K562 (cell line): Measurements from ENCODE around the gene MLH3. TPM values are rescaled to one million over a fixed set of nuclear protein-coding genes. Genes with fewer than 3 reads are reported as not detected.
A peak's percentile ranks its signal among the peaks of the same experiment; 100 is the strongest.

ENCODE experiments used
- DMBX1 ChIP-seq: fragments of 250-450 bp; sonication (Bioruptor Pico); IDR thresholded peaks from 2 replicates; pipeline ENCODE4 v1.8.0; 2022; ENCODE audit warnings: inconsistent platforms, mild to moderate bottlenecking, moderate library complexity, borderline replicate concordance
- EHMT2 ChIP-seq: fragments of 450-650 bp; IDR thresholded peaks from 2 replicates; pipeline ENCODE4 v1.6.1; 2018; ENCODE audit warnings: antibody characterized with exemption
- FOXJ3 ChIP-seq: sonication (generic); formaldehyde crosslinking; IDR thresholded peaks from 2 replicates; pipeline ENCODE4 v1.4.0; 2020; ENCODE audit warnings: mild to moderate bottlenecking, missing genetic modification reagents
- HDGF ChIP-seq: fragments of 450-650 bp; IDR thresholded peaks from 2 replicates; pipeline ENCODE4 v1.6.1; 2016
- HNRNPK ChIP-seq: fragments of 200-400 bp; formaldehyde crosslinking; IDR thresholded peaks from one replicate; pipeline ENCODE4 v1.6.1; 2018; ENCODE audit warnings: mild to moderate bottlenecking, low read depth, low read length; ENCODE audit not compliant: poor library complexity, severe bottlenecking
- JUN ChIP-seq, 2 experiments: sonication (generic) in 1 of 2; formaldehyde crosslinking in 1 of 2; IDR thresholded peaks; 2 replicates each; pipeline versions ENCODE4 v1.6.1 to v1.8.0; 2012 to 2022; ENCODE audit warnings: borderline replicate concordance in 2 of 2, mild to moderate bottlenecking in 2 of 2, improper control_type of control experiment in 1 of 2, low read depth in 1 of 2, low read length in 1 of 2, missing genetic modification reagents in 1 of 2
- JUNB ChIP-seq: fragments of 450-650 bp; formaldehyde crosslinking; conservative IDR thresholded peaks from 2 replicates; pipeline ENCODE4 v1.4.0; 2020; ENCODE audit warnings: mild to moderate bottlenecking
- KDM2B ChIP-seq: fragments of 250-450 bp; sonication (Bioruptor Pico); IDR thresholded peaks from 2 replicates; pipeline ENCODE4 v1.8.0; 2021; ENCODE audit warnings: mild to moderate bottlenecking, moderate library complexity
- NONO ChIP-seq, 2 experiments: fragments of 200-400 bp in 1 of 2; fragments of 450-650 bp in 1 of 2; formaldehyde crosslinking in 1 of 2; IDR thresholded peaks; 2 replicates each; pipeline ENCODE4 v1.6.1; 2017; ENCODE audit warnings: low read depth in 2 of 2, mild to moderate bottlenecking in 2 of 2, moderate library complexity in 2 of 2, low read length in 1 of 2
- OTX1 ChIP-seq: fragments of 450-650 bp; formaldehyde crosslinking; IDR thresholded peaks from 2 replicates; pipeline ENCODE4 v1.4.0; 2022; ENCODE audit warnings: mild to moderate bottlenecking
- PCBP1 ChIP-seq: fragments of 200-400 bp; formaldehyde crosslinking; IDR thresholded peaks from 2 replicates; pipeline ENCODE4 v1.6.1; 2018; ENCODE audit warnings: mild to moderate bottlenecking, low read depth, low read length; ENCODE audit not compliant: poor library complexity, severe bottlenecking
- SP1 ChIP-seq: sonication (generic); formaldehyde crosslinking; IDR thresholded peaks from 2 replicates; pipeline ENCODE4 v1.8.1; 2022; ENCODE audit warnings: mild to moderate bottlenecking, missing genetic modification reagents
- SRSF7 ChIP-seq: fragments of 200-400 bp; formaldehyde crosslinking; optimal IDR thresholded peaks from 2 replicates; pipeline ENCODE3; 2017; ENCODE audit warnings: mild to moderate bottlenecking, low read depth, low read length
- ZNF121 ChIP-seq: sonication (generic); formaldehyde crosslinking; conservative IDR thresholded peaks from 2 replicates; pipeline ENCODE4 v1.8.0; 2022; ENCODE audit warnings: missing genetic modification reagents
- ZNF253 ChIP-seq: fragments of 250-450 bp; sonication (Bioruptor Pico); conservative IDR thresholded peaks from 2 replicates; pipeline ENCODE4 v1.6.1; 2021; ENCODE audit warnings: mild to moderate bottlenecking
- polyA plus RNA-seq, 8 experiments: library from polyadenylated mRNA; depleted of rRNA in 4 of 8; stranded (reverse) in 5 of 8; unstranded in 3 of 8; fragments of >200 nt; fragmentation: Nextera tagmentation in 2 of 8; fragmentation: Illumina TruSeq in 1 of 8; extraction: Ambion mirVana in 2 of 8; extraction: Trizol in 1 of 8; gene quantifications; 2 replicates each; pipeline versions ENCODE4 v1.2.1 to v1.2.3, GENCODE V29; 2011 to 2014; ENCODE audit warnings: inconsistent platforms in 1 of 8, missing spikeins in 1 of 8
- total RNA-seq, 7 experiments: library from RNA; depleted of rRNA in 6 of 7; stranded (reverse); fragments of >200 nt in 6 of 7; fragmentation: Illumina TruSeq in 2 of 7; extraction: Trizol in 2 of 7; gene quantifications; 2 replicates each; pipeline versions ENCODE4 v1.2.1 to v1.2.3, GENCODE V29; 2011 to 2021; ENCODE audit warnings: low replicate concordance in 1 of 7
- TF ChIP-seq, protein P1 (sequence below), 3 experiments: fragments of 200-800 bp in 1 of 3; sonication (Bioruptor generic) in 1 of 3; sonication (generic) in 1 of 3; formaldehyde crosslinking in 1 of 3; IDR thresholded peaks; 2 replicates each; pipeline versions ENCODE4 v1.6.1 to v1.8.0; 2016 to 2022; ENCODE audit warnings: mild to moderate bottlenecking in 2 of 3, missing compliant biosample characterization in 2 of 3, missing genetic modification characterization in 2 of 3, missing genetic modification reagents in 1 of 3

The MLH3 gene
- total and polyA plus RNA-seq, 9 of the 15 experiments (the other 6 are each of a cell fraction or from before 2014, with no cell fraction given), result 5.9 to 15.3 (median 10.7) TPM

DNA sequence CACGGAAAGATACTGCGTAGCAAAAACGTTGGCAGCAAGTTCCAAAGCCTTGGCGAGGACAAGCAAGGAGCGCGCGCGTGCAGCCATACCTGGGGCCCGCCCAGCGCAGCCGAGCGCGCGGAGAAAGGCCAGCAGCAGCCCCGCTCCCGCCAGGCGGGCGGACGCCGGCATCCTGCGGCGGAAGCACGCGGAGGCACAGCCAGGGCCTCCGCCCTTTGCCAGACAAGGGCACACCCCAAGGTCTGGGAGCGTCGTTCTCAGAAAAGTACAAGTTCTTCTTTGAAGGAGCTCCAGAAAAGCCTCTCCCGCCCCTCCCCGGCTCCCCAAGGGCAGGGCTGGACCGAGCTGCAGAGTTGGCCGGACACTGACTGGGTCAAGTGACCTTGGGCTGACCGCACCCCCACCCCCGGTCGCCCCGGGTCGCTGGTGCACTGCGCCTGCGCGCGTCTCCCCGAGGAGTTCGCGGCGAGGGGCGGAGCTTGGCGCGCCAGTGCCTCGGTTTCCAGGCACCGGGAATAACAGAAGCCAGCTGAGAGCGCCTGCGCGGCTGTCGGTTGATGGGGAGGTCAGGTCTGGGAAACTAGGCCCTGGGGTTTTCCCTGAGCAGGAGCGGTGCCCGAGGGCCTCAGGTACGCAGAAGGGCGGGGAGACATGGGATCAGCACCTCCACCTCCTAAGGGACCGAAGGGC is 18.0 kb upstream of the MLH3 start, which contains the start of gene ZC2HC1C (continued):
- TF ChIP-seq SRSF7 (no peak), ZNF253 (CRISPR knock-in tag) (no peak), EHMT2 (no peak), JUN (IDR thresholded peaks at IDR 0.05; ENCODE audit: borderline replicate concordance, low read depth, low read length) (peak; percentile 50; the same call in 1 of the 2 replicates), JUN (CRISPR knock-in tag; IDR thresholded peaks at IDR 0.05; ENCODE audit: borderline replicate concordance) (no peak), SP1 (peak; percentile 30; the same call in 1 of the 2 replicates), JUNB (no peak), HDGF (no peak), FOXJ3 (CRISPR knock-in tag) (no peak), KDM2B (CRISPR knock-in tag) (no peak), NONO (IDR thresholded peaks at IDR 0.05; ENCODE audit: low read depth in 2 of 2, low read length in 1 of 2) (no peak), DMBX1 (CRISPR knock-in tag) (peak; percentile 61), PCBP1 (no peak), ZNF121 (CRISPR knock-in tag) (no peak), OTX1 (CRISPR knock-in tag) (no peak), HNRNPK (no peak)
- TF ChIP-seq, protein P1, sequence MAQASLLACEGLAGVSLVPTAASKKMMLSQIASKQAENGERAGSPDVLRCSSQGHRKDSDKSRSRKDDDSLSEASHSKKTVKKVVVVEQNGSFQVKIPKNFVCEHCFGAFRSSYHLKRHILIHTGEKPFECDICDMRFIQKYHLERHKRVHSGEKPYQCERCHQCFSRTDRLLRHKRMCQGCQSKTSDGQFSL (CRISPR knock-in tag; IDR thresholded peaks at IDR 0.05), result peak; percentile 96
- TF ChIP-seq, protein P1 (tag; IDR thresholded peaks at IDR 0.05), result peak in 1 of 2 experiments; percentile 95; a peak in 2 of 4 replicates
